Cerebellar nuclear complex (tissue), 1 donor: ENCODE results near the gene CDC25A.

Experiments used
- DNase-seq, 2 experiments: peaks; one replicate each; lab custom pipeline; 2025; lab: John Stamatoyannopoulos, UW

CDC25A gene

DNA sequence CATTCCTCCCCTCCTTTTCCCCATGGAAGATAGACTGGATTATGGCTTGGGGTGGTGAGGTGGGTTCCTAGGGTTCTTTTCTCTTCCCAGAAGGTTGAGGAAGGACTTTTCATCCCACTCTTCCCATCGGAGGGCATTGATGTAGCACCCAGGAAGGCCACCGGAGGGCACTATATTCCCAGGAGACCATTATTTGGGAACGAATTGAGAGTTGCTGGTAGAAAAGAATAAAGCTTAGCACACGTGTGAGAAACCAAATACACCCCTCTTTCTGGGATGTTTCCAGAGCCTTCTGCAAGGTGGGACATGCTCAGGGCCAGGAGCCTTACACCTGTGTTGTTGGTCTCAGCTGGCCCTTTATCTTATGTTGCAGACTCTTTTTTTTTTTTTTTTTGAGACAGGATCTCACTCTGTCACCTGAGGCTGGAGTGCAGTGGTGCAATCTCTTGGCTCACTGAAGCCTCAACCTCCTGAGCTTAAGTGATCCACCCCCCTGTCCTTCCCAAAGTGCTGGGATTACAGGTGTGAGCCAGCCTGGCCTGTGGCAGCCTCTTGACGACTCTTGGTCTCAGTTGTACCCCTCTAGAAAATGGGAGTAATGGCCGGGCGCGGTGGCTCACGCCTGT is 6.3 kb upstream of the CDC25A start:
- no peak for DNase-seq

DNA sequence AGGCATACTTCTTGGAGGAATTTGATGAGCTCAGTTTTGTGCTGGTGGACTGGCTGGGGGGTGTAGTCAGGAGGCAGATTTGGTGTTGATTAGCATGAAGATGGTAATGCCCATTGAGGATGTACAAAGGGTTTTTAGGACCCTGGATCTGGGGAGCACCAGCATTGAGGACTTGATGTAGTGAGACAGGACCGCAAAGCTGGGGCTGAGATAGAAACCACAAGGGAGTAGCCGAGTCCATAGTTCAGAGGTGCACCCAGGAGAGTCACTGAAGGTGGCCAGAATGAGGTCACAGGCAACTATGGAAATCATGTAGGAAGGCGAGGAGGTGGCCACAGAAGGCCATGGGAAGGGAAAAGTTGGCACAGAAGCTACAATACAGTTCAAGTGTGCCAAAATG is 2.7 kb upstream of the CDC25A start:
- DNase-seq: no peak

DNA sequence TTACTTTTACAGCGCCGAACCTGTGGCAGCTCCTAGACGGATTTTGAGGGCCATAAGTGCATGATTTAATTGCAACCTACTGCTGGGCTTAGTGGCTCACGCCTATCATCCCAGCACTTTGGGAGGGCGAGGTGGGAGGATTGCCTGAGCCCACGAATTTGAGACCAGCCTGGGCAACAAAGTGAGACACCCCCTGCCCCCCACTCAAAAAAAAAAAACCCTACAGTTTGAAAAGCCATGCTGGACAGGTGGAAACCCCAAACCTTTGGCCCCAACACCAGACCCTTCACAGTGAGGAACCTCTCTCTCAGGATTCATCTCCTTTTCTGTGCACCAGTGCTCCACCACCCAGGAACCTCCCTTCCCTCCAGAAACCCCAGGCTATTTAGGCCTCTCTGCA is 1.1 kb upstream of the CDC25A start:
- no peak for DNase-seq

DNA sequence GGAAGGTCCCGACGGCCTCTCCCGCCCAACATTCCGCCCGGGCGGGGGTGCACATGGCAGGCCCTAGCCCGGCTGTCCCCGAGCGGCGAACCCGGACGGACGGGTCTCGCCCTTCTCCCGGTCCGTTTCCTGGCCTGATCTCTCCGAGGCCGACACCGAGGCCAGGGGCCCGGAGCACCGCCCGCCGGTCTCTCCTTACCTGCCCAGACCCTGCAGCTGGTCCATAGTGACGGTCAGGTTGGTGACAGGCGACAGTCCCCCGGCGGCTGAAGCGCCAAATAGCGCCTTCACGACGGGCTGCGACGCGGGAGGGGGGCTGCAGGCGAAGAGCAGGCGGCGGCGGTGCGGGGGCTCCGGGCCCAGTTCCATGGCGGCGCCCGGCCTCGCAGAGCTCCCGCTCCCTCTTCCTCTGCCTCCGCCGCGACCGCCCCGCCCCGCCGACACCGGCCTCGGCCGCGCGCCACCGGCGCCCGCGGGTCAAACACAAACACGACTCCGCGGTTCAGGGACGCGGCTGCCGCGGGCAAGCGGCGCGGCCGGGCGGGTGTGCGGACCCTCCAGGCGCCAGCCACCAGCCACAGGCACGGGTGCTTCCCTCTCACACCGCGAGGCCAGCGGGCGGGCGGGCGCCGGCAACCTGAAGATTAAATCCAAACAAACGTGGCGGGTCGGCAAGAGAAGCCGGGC is 495 bp downstream of the CDC25A start:
- no peak for DNase-seq

DNA sequence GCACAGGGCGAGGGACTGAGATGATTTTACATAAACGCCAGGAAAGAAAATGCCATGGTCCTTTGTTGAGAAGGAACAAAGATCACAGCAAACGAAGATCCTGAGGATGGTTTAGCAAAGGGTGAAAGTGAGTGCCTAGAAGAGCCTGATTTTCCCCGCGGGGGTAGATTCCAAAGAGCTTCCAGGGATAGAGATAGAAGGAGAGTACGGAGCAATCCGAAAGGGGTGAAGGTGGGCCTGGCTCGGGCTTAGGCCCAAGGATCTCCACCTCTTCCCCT is 977 bp downstream of the CDC25A start:
- DNase-seq: no peak

DNA sequence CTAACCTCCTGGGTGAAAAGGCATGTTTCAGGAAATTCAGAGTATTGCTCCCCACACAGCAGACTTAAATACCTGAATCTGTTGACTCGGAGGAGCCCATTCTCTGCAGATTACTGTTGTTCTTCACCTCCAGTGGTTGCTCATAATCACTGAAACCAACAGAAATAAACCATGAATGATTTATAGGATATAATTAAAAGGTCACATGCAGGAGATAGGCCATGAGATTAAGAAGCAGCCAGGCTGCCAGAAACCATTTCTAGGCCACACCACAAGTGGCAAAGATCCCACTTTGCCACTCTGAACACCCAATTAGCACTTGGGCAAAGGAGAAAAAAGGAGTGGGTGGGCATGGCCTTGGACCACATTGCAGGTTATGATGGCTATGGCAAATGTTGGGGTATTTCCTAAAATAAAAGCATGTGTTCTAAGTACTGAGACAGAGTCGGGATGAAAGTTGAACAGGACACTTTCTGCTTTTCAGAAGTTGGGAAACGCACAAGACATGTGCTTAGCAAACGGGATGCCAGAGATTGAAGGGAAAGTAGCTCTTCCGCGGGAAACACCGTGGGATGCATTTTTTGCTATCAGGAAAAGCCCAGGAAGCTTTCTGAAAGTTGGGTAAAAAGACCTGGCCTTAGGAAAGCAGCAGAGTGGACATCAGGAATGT is 1.5 kb downstream of the CDC25A start:
- DNase-seq: no peak

DNA sequence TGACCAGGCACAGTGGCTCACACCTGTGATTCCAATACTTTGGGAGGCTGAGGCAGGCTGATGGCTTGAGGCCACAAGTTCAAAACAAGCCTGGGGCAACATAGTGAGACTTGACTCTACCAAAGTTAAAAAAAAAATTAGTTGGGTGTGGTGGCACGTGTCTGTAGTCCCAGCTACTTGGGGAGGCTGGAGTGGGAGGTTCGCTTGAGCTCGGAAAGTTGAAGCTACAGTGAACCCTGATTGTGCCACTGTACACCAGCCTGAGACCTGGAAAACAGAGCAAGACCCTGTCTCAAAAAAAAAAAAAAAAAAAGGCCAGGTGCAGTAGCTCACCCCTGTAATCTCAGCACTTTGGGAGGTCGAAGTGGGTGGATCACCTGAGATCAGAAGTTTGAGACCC is 3.1 kb downstream of the CDC25A start:
- DNase-seq: no peak

DNA sequence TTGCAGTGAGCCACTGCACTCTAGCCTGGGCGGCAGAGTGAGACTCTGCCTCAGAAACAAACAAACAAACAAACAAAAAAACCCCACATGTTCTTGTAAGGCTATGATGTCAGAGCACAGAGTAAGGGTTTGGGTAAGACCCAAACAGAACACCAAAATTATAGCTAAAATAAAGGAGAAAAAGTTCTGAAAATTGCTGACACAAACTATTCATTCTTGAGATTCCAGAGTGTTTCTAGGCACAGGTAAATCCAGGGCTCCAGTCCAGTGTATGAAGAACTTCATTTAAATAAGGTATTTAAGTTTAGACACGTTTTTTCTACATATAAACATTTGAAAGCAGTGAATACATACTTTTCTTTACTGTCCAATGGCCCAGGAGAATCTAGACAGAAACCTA is 3.9 kb downstream of the CDC25A start:
- no peak for DNase-seq

DNA sequence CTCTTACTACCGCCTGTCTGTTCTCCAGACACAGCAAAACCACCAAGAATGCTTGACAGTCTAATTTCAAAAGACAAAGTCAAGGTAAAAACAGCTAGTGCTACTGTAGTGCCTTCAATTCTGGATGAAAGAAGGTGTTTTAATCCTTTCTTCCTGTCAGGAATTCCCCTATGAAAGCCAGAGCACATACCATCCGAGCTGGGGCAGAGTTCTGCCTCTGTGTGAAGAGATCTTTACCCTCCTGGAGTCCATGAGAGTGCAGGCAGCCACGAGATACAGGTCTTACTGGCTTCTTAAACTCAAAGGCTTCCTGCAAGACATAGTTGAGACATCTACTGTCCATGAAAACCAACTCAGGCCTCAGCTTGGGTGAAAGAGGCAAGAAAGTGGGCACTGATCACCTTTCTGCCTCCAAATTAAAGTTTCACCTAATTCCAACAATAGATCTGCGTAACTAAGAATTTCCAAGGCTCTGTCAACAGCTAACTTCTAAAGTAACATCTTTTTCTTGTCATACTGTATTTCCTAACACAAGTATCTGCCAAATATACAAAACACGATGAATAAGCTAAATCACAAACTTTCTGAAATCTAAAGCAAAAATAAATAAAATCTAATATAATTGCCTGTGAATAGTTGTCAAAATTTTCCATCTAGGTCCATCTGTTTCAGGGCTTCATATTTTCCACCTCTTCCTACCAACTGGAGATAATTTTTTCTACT is 7.5 kb downstream of the CDC25A start:
- DNase-seq: no peak

DNA sequence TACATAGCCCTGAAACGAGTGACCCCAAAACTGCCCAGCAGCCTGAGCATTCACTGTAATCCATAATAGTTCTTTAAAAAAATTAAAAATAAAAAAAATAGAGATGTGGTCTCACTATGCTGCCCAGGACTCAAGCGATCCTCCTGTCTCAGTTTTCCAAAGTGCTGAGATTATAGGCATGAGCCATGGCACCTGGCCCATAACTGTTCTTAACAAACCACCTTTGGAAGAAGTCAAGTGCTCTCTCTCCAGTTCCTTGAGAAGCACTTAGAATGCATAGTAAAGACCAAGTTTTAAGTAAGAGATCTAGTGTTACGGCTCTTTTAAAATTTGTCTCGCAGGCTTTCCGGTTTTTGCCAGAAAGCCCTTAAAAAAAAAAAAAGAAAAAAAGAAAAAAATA is 8.2 kb downstream of the CDC25A start:
- DNase-seq: no peak

DNA sequence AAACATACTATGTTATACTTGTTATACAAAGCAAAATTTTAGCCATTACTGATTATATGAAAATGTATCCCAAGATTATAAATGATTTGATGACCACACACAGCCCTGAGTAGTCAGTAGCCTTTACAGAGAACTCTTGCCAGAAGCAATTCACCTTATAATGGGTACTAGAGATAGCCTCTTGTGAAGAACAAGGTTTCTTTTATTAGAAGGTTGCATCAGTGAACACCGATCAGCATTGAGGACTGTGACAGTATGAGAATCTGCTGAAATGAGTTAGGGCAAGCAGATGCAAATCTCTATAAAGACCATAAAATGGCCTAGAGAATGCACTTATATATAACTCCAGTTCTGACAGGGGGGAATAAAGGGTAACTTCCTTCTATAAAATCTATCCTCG is 10.1 kb downstream of the CDC25A start:
- DNase-seq: no peak

DNA sequence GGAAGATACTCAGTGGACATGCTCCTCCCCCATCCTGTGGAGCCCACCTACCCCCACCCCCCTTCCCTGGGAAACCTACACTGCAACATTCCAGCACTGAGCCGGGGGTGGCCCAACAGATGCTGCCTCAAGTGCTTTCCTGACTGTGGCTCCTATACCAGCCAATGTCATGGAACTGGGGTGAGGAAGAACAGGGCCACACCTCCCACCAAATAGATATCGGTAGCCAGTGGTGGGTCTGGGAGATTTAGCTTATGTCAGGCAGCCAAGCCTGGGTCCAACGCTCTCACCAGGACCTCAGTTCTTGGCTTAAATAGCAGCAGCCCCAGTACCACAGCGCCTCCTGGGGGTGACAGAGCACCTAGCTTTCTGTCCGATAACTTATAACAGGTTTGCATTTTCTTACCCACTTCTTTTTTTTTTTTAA is 30.3 kb downstream of the CDC25A start:
- no peak for DNase-seq

DNA sequence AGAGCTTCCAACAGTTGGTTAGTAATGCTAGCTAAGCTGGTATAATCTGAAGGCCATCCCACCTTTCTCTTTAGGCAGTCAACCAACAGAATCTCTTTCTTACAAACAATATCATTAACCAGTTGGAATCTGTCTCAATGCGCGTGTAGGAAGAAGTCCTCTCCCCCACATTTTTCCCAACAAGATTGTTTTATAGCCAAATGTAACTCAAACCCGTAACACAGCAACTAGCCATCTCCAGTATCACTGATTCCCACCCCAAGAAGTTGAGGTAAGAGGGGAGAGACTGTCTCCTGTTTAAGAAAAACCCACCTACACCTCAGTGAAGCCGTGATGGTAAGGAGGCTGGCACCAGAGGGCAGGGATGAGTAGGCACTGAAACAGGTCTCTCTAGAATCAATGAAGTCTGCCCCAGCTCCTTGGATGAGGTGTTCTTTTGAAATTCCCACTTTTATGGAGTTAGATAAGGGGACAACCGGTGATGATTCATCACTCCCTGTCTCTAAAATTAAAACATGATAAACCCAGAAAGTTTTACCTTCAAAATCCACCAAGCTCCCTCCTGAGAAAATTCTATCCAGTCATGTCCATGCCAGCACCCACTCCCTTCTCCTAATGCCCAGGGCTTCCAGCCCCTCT is 30.9 kb downstream of the CDC25A start:
- DNase-seq: no peak

DNA sequence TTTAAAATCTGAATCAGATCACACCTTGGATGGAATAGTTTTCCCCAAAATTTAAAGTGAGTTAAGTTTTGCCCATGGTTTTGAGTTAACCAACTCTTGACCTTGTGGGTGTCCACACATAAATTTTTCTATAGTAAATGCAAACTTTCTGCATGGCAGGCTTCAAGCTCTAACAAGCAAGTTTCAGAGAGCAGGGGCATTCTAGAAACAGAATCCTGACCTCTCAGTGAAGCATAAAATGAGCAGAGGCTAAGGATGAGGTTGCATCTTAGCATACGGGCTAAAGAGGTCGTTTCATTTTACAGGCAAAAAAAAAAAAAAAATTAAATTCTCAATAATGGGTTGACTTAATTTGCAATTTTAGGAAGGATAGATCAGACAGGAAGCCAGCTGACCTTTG is 32.1 kb downstream of the CDC25A start:
- no peak for DNase-seq

DNA sequence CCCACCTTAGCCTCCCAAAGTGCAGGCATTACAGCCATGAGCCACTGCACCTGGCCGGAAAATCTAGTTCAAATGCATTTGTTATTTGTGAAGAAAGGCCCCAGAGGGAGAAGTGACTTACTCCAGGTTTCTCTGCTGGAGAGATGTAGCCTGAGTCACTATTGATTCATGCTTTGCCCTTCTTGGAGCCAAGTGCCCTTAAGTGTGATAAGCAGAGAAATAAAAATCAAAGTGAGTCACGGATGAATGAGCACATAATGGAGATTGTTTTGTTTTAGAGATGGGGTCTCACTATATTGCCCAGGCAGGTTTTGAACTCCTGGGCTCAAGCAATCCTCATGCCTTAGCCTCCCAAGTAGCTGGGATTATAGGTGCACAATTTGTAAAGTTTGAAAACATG is 33.1 kb downstream of the CDC25A start:
- no peak for DNase-seq

DNA sequence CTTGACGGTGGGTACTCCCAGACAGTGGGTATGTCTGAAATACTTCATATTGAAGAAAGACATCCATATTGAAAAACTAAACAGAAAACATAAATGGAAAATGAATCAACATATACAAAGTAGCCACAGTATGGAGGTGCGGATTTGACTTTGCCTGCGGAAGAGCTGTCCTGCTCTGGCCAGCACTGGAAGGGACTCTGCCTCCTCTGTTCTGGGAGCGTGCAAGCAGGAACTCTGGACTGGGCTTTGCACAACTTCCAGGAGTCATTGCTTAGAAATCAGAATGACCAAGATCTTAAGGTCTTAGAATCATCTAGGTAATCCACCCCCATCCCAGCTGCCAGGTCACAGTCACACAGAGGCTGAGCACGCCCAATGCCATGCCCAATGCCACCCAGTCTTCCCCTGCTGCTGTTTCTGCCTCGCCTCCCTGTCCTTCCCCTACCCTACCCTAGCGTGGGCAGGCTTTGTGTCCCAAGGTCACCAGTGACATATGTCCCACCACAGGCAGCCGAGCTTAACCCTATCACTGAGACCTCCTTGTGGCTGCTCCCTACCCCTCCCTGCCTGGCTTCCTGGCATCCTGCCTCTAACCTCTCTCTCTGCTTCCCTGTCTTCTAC is 36.3 kb downstream of the CDC25A start:
- no peak for DNase-seq

DNA sequence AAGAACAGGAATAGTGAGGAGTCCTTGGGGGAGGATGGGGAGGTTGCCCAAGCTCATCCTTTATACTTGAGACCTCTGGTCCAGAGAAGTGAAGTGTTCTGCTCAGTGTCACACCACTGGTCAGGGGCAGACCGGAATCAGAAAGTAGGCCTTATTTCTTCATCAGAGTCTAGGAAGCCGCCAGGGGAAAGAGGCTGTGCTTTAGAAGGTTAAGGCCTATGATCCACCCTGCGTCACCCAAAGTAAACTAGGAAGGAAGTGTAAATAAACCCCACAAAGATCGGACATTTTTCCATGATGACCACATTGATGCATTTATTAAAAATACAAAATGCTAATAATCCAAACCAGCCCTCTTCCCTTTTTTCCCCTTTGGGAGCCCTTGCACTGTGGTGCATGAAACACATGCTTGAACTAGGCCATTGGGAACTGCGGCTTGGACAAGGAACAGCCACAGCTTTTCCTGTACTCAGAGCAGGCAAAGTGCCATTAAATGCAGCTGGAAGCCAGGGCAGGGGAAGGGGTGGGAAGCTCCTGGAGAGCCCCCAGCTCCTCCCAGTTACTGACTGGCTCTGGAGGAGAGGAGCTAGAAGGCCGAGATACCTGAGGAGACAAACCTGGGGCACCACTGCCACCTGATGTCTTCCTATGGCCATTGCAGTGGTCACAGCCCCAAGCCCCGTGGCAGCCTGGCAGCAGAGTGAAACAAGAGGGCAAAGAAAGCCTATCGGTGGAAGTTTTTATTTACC is 37.0 kb downstream of the CDC25A start:
- DNase-seq: peak in 1 of 2 experiments; percentile 50

DNA sequence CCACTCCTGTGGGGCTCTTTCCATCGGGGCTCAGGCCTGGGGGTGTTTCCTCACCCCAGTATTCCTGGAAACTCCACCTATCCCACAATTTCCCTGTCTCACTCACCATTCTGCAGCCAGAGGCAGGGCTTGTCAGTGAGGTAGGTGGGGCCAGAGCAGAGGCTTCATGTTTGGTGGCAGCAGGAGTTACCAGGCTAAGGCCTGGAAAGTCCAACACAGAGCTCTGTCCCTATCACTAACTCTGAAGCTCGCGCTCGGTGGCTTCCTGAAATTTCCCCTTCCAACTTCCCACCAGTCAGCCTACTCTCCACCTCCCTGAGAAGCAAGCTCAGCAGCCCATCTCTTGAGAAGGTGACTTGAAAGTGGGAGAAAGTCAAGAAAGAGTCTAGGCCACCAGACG is 44.2 kb downstream of the CDC25A start:
- no peak for DNase-seq

DNA sequence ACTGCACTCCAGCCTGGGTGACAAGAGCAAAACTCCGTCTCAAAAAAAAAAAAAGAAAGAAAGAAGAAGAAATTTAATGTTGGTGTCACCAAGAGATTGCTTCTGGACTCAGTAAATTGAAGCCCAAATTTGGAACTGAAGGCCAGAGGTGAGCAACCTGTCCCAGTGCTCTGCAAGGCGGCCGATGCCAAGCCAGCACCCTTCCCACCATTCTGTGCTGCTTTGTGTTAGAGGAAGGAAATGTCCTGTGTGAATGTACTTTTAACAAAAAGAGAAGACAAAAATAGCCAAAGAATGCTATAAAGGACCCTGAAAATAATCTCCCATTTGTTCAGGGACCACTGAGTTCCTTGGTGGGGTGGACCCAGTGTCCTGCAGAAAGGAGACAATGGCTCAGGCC is 44.6 kb downstream of the CDC25A start:
- DNase-seq: no peak

DNA sequence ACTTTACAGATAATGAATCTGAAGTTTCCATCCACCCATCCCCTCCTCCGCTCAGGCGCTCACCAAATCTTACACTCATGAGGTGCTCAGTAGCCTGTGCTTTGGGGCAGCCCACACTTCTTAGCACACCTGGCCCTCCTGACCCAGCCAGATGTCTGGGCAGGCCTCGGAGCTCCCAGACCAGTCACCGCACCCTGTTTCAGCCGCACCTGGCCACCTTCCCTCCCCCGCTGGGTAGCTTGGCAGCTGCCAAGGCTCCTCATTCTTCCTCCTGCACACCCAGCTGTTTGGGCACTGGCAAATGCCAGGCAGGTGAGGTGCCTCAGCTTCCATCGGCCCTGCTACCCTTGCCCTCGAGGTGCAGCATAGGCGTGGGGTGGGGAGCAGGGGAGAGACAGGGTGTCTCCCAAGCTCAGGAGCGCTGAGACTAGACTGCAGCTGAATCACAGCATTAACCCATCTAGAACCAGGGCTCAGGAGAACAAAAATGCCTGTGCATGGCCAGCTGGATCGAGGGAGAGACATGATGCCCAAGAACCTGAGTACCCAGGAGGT is 45.8 kb downstream of the CDC25A start:
- DNase-seq: no peak

DNA sequence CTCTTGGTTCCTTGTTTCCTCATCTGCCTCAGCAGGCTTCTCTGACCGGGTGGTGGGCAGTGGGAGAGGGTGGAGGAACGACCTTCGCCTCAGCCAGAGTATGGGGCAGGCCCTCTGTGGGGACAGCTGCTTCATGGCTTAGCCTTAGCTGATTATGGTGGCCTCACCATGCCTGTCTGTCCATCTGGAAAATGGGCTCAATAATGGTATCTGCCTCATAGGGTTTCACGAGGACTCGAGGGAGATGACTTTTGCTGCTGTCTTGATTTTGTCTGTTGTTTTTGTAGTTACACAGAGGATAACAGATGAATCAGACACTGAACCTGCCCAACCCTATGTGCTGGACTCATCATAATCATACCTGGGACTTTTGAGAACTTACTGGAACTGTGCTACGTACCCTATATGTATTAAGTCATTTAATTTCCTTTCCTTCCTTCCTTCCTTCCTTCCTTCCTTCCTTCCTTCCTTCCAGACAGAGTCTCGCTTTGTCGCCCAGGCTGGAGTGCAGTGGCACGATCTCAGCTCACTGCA is 46.5 kb downstream of the CDC25A start:
- no peak for DNase-seq
